HG03457 (cell line): Measurements from ENCODE around the gene ISM2.

Source experiments
- ATAC-seq: cut with Tn5 transposase; IDR thresholded peaks from one replicate; pipeline ENCODE4 v1.9.1; 2021; ENCODE audit warnings: moderate number of reproducible peaks; ENCODE audit not compliant: unreplicated experiment

Gene ISM2

DNA sequence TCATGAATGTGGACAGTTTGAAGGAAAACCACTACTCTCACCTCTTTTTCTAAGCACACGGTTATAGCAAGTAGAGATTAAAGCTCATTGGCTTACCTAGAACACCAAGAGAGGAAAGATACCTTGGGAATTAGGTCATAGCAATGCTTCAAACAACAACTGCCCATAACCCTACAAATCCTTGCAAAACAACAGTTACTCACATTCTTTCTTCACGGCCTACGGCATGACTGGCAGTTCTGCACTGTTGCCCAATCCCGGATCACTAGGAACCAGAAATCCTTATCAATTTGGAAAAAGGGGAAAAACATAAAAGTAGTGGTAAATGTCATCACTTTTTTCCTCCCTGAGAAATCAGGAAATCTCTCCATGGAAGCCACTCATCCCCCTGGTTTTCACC, 9.6 kb upstream of the ISM2 start:
- ATAC-seq: no peak

DNA sequence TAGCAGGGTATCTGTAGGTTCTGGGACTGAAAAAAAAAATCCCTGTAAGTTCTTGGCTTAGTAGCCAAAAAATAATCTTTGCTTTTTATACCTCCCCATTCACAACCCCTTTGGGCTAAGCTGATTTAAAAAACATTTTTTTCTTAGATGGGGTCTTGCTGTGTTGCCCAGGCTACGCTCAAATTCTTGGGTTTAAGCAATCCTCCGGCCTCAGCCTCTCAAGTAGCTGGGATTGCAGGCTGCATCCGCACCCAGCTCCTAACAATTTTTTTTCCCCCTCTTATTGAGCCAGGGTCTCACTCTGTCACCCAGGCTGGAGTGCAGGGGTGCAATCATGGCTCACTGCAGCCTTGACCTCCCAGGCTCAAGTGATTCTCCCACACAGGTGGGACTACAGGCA, 9.1 kb upstream of the ISM2 start:
- ATAC-seq: no peak

DNA sequence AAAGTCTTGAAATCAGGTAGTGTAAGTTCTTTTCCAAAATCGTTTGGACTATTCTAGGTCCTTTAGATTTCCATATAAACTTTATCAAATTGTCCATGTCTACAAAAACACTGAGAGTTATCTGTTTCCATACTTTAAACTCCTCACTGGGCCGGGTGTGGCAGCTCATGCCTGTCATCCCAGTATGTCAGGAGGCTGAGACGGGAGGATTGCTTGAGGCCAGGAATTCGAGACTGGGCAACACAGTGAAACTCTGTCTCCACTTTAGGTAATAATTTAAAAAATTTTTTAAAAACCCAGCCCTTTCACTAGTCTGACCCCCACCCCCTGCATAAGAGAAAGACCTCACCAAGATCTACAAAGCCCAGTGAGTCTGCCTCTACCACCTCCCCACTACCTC, 6.4 kb upstream of the ISM2 start:
- no peak for ATAC-seq

DNA sequence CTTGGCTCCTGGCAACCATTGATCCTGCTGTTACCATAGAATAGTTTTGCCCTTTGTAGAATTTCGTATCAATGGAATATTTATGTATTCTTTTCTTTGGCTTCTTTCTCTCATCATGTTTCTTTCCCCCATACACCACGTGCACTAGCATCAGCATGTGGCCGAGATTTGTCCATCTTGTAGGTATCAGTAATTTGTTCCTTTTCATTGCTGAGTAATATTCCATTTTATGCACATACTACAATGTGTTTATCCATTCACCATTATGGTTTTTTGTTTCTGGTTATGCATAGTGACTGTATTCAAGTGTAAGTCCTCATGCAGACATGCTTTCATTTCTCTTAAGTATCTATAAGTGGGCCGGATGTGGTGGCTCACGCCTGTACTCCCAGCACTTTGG, 4.5 kb upstream of the ISM2 start:
- no peak for ATAC-seq

DNA sequence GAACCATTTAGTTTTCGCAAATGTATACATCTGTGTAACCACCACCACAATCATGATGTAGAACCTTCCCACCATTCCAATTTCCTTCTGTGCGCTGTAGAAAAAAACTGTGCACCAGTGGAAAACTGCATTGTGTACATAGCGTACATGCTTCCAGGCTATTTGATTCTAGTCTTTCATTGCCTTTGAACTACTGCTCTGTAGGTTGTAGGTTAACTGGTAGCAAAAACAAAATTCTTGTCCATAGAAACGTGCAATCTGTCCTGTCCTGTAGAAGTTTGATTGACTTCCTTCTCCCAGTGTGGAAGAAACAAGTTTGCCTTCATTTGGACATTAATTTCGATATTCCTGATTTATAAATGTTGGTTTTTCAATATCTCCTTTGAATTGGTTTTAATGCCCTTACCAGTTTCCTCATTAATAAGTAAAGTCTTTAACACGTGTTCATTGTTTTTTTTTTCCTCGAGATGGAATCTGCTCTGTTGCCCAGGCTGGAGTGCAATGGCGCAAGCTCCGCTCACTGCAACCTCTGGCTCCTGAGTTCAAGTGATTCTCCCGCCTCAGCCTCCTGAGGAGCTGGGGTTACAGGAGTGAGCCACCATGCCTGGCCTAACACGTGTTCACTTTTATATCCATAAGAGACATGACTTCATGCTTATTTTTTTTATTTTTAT, 3.6 kb upstream of the ISM2 start:
- no peak for ATAC-seq

DNA sequence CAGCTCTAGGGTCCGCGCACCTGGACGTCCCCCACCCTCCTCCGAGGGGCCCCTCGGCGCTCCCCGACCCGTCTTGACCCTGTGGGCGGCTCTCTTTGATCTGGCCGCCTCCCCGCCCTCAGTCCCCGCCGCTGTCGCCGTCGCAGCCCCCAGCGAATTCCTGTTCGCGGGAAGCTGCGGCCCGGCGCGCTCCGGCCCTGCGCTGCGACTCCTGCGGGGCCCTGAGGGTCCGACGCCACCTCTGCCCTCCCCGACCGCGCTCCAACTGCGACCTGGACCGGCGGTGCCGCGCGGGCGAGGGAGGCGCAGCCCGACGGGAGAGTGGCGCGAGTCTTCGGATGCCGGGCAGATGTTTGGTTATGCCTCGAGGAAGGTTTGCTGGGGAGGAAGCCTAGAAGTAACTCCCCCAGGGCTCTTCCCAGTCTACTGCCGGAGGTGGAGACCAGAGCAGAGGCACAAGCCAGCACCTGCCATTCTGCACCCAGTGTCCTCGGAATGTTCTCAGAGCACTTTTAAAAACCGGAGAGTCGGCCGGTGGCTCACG, 440 bp upstream of the ISM2 start:
- ATAC-seq: no peak

DNA sequence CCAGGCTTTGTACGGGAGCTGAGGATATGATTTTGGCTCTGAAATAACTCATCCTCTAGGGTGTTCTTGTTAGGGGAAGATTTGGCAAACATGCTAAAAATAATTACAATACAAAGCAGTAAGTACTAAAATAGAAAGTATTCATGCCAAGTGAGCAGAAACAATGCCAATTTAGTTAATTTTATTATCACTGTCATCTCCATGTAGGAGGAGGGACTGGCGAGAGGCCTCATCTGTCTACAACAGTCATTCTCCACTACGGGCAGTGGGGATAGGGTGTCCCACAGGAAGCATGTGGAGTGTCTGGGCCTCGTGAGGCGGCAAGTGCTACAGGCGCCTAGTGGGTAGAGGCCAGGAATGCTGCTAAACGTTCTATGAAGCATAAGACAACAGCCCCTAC, 3.3 kb downstream of the ISM2 start:
- no peak for ATAC-seq

DNA sequence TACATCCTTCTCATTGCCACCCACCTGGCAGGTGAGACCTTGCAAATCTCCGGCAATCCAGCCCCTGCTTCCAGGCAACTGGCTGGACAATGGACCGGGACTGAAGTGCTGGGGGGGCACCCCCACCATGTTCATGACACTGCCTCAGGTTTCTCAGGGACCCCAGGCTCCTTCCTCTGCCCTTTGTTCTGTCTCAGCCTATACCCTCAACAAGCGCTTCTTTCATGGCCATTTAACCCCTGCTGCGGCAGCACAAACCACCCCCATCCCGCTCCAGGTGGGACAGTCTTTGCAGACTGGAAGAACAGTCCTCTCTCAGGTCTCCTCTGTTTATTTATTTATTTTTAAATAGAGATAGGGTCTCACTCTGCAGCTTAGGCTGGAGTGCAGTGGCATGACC, 7.6 kb downstream of the ISM2 start:
- ATAC-seq: no peak

DNA sequence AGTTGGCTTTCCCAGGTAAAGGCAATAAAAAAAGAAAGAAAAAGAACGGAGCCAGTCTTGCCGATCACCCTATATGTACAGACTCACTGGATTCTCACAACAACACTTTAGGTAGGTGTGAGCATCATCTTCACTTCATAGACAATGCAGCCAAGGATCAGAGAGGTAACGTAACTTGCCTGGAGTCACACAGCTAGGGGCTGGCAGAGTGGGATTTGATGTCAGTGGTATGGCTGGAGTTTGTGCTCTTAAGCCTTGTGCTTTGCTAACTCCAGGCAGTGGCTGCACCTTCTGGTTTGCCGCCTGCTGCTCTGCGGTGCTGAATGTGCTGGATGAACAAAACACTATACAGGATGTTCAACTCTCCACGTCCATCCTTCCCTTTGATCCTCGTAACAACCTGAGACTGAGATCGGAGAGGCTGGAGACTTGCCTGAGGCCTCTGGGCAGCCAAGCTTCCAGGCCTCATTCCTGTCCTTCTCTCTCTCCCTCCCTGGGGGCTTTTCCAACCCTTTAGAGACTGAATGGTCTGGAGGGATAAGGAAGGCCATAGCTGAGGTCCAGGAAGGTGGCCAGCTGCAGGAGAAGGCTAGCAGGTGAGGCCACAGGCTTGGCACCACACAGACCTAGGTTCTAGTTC, 8.1 kb downstream of the ISM2 start:
- ATAC-seq: no peak

DNA sequence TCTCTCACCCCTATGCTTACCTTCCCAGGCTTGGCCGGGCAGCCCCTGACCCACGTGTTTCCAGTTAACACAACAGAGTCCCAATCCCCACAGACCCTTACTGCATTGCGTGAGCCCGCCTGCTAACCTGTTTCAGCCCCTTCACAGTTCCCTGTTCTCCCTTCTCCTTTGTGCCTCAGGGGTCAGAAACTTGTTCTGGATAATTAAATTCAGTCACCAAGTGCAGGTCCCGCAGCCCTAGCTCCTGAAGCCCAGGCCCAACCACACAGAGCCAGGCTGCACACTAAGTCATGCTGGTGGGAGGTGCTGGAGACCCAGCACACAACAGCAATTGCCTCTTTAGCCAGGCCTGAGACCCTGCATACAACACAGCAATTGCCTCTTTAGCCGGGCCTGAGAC, 9.6 kb downstream of the ISM2 start:
- no peak for ATAC-seq

DNA sequence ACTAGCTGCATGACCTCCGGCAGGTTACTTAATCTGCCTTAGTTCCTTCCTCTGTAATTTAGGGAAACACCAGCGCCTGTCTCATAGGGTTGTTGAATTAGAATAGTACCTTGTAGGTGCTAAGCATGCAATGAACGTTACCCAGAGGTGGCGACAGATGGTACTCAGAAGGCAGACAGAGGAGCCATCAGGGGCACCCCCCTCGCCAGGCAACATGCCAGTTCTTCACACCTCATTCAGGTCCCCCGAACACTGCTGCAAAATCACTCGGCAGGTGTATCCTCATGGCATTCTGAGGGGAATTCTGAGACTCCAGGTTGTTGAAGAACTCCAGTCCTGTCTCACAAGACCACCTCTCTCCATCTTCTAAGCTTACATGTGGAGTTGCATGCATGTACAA, 10.1 kb downstream of the ISM2 start:
- no peak for ATAC-seq

DNA sequence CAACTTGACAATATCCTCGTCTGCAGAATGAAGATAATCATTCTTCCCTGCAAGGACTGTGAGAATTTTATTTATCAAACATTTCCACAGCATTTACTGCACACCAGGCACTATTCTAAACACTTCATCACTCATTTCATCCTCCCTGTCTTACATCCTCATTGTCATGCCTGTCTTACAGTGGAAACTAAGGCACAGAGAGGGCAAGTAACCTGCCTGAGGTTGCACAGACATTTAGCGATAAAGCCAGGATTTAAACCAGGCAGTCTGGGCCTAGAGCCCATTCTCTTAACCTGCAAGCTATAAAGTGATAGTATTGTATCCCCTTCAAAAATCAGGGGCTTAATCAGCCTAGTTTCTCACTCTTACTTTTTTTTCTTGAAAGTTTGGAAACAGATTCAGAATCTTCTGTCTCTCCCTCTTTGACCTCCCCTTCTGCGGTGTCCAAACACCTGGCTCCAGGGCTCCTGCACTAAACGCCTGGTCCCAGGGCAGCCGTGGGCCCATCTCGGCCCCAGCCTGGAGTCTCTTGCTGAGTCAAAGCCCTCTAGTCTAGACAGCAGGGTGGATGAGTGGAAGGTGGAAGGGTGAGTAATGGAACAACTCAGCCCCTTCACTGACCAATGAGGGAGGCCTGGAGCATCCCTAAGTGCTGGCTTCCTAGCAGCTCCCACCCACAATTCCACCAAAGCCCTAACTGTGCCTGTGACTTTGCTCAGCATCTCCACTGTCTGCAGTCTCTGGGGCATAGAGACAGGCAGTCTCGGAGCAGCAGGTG, 12.5 kb downstream of the ISM2 start:
- ATAC-seq: no peak

DNA sequence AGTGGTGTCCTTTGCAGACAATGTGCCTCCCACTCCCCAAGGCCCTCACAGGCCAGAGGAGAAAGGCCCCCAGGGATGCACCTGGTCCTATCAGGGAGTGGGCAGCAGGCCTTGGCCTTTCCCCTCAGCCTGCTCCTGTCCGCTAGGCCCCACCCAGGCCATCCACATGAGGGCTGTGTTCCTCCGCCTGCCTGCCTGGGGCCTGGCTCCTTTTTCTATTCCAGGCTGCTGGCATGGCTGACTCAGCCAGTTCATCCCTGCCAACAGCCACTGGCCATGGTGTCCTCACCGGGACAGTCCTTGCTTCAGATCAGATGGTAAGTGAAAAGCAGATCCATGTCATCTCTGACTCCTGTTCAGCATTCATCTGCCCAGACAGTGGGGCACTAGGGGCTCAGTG, 13.4 kb downstream of the ISM2 start:
- ATAC-seq: no peak

DNA sequence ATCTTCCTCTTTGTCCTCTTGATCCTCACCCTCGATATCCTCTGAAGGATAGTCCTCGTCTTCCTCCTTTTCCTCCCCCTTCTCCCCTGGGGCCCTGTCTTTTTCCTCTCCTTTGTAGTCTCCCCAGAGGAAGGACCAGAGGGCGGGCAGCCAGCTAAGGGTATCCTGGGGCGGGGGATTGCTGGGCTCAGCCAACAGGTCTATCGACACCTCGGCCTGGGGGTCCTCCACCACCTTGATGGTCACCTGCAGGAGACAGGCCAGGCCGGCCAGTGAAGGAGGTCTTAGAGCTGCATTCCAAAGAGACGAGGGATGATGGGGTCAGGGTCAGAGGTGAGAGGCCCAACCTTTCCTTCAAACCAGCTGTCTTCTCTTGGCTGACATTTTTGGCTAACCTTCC, 16.2 kb downstream of the ISM2 start:
- no peak for ATAC-seq

DNA sequence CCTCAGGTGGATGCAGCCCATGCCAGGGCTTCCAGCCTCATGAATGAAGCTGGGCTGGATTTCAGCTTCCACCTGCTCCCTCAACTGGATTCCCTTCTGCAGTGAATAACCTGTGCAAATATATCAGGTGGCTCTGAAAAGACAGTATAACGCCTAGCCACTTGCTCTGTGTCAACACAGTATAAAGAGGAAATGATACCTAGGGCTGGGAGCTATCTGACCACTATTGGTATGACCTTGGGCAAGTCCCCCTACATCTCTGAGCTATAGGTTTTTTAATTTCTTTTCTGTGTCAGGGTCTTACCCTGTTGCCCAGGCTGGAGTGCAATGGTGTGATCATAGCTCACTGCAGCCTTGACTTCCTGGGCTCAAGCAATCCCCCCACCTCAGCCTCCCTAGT, 19.8 kb downstream of the ISM2 start:
- peak; percentile 87 for ATAC-seq

DNA sequence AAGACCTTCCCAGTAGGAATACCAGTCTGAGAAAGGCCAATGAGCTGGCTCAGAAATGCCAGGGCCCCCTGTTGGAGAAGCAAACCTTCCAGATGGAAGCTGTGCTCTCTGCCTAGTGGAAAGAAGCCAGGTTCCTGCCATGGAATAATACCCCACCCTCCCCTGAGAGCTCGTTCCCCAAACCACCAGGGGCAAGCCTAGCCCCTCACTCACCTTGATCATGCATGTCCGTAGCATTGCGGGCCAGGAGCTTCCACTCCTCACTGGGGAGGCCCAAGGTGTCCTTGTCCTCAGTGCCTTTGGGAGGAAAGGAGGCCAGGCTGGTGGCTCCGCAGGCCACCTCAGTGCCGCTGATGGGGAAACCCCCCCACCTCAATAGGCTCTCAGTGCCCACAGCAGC, 20.6 kb downstream of the ISM2 start:
- ATAC-seq: no peak

DNA sequence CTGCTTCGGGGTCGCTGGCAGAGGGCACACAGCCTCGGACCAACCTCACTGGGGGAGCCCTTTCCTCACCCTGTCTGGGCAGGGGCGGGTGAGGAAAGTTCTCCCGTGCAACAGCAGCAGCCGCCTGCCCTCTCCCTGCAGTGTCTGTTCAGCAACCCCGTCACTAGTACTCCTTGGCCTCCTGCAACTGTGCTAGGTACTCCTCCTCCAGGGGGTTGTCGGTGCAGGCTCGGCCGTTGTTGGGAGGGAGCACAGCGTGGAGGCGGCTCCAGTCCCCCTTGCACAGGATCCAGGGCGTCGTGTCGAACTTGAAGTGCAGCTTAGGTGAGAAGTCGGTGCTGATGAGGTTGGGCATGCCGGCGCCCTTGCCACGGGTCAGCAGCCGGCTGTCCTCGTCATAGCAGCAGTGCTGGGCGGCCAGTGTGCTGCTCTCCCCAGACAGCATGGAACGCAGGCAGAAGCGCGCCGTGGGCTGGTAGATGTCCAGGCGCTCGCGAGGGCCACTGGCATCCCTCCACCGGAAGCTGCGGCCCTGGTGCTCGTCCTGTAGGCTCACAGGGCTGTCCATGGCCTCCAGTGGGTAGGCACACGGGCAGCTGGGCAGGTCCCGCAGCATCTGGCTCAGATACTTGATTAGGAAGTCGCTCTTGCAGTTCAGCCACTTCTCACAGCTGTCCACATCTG, 23.0 kb downstream of the ISM2 start:
- ATAC-seq: no peak

DNA sequence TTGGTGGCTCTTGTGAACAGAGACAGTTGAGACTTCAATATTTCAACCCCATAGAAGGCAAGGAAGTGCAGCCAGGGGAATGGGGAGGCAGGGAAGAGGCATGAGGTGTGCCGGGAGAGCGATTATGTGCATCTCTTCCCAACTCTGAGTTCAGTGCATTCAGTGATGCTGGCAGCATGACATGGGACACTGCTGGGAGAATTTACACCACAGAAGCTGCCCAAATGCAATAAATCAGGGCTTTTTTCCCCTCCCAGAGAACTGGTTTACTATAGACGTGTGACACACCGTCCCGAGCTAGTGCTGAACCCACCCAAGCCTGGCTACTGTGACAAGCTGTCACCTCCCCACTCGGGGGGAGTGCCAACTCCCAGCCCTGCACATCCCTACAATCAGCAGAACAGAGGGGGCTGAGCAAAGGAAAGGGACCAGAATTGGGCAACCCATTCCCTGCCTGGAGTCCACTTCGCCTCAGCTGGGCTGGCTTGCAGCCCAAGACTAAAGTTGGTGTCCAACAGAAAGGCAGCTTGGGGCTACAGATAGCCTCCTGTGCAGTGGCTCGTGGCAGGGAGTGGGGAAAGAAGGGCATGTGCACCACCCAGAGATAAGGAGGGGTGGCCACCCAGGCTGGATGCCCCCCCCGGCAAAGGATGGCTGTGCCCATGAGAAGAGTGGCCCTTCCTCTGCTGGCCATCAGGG, 24.0 kb downstream of the ISM2 start:
- ATAC-seq: no peak

DNA sequence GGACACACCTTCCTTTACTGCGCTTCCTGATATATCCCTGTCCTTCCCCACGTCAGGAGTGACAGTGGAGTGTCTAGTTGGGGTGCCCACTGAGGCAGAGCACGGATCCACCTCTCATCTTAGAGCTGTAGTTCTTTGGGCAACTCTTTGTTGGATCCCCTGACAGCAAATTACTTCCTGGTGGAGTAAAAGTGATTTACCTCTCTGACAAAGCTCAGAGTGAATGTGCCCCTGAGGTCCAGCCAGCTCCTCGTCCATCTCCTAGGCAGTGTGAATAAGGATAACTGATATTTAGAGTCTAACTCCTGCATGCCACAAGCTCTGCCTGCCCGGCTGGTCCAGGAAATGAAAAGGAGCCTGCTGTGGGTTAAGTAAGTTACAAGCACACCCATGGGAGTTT, 24.7 kb downstream of the ISM2 start:
- no peak for ATAC-seq

DNA sequence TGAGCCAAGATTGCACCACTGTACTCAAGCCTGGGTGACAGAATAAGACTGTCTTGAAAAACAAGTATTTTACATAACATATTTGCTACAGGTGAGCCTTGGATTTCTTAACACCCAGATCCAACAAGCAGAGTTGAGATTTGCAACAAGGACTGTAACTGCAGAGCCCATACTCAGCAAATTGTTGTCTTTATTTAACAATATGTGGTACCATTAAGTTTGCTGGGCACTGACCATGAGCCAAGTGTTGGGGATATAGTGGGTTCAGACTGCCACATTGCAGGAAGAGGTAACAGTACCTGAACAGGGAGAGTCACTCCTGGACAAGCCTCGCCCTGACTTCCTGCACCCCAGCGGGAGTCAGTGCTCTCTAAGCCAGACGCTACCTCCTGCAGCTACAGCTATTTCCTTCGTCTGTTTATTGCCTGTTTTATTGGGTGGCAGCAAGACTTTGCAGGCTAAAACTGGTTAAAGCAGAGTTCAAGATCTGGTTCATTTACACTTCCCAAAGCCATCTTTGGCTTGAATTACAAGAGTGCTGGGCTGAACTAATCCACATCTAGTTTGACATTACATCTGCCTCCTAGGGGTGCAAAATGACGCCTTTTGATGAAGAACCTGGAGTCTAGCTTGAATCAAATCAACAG, 28.3 kb downstream of the ISM2 start:
- ATAC-seq: no peak
